IPS DF 19.7 (cell line): Measurements from ENCODE around the gene AGBL5.
"Not testable (repeated sequence)": the region's sequence is repeated elsewhere in the genome, so short reads cannot be mapped to it uniquely, and the experiment has no call there.

Experiments
- DNase-seq: peaks from one replicate; pipeline ENCODE4 v3.0.0-alpha.2; 2013; ENCODE audit warnings: low read depth, low spot score

Gene AGBL5

GRCh38 chr2:27118525-27119329 is 67.3 kb downstream of the AGBL5 start, which contains the start of gene CGREF1:
CGREF1 (minus strand) TSS chr2:27119128; CDS start chr2:27104366, 14,762 bp downstream.
- DNase-seq, result no peak

DNA sequence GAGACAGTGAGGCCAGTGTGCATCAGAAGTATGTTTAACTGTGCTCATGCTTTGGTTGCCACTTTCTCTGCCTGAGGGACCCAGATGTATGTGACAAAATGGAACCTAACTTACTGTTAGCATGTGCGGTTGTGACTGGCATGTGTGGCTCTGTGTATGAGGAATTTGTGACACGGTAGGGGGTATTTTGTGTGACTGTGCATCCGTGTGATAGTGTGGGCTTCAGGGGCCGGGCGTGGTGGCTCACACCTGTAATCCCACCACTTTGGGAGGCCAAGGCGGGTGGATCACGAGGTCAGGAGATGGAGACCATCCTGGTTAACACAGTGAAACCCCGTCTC is 67.8 kb downstream of the AGBL5 start:
- DNase-seq, result not testable (repeated sequence)
